K562 (cell line): ENCODE results near the gene PSMD13. TPM values are rescaled to one million over a fixed set of nuclear protein-coding genes. Genes with fewer than 3 reads are reported as not detected.

ENCODE experiments used
- ARHGAP35 ChIP-seq: fragments of 450-650 bp; IDR thresholded peaks from 2 replicates; pipeline ENCODE4 v1.6.1; 2018; ENCODE audit not compliant: partially characterized antibody
- HCFC1 ChIP-seq: IDR thresholded peaks from 2 replicates; pipeline ENCODE4 v1.6.1; 2012; ENCODE audit warnings: low read depth, low read length, improper control_type of control experiment
- HMG20B ChIP-seq: fragments of 250-450 bp; sonication (Bioruptor Pico); IDR thresholded peaks from 2 replicates; pipeline ENCODE4 v1.5.0; 2021; ENCODE audit warnings: mild to moderate bottlenecking
- HMGN3 ChIP-seq: IDR thresholded peaks from 2 replicates; pipeline ENCODE4 v1.6.1; 2011; ENCODE audit warnings: borderline replicate concordance, low read depth, mild to moderate bottlenecking, mixed read lengths, low read length; ENCODE audit not compliant: insufficient read length; ENCODE audit errors: extremely low read depth
- PTBP1 ChIP-seq: fragments of 200-400 bp; formaldehyde crosslinking; IDR thresholded peaks from 2 replicates; pipeline ENCODE4 v1.6.1; 2017; ENCODE audit warnings: low read depth, low read length
- SETDB1 ChIP-seq: IDR thresholded peaks from one replicate; pipeline ENCODE4 v1.6.1; 2012; ENCODE audit warnings: low read length, control low read depth, inconsistent platforms
- SPI1 ChIP-seq: IDR thresholded peaks from 2 replicates; pipeline ENCODE4 v1.6.1; 2011; ENCODE audit warnings: low read depth, low read length, control low read depth, borderline replicate concordance
- THRB ChIP-seq: fragments of 450-650 bp; formaldehyde crosslinking; conservative IDR thresholded peaks from 2 replicates; pipeline ENCODE4 v1.4.0; 2022; ENCODE audit warnings: mild to moderate bottlenecking, missing genetic modification characterization
- XRCC5 ChIP-seq: fragments of 200-400 bp; formaldehyde crosslinking; IDR thresholded peaks from 2 replicates; pipeline ENCODE4 v1.6.1; 2017; ENCODE audit warnings: low read depth, mild to moderate bottlenecking, low read length
- ZNF436 ChIP-seq: fragments of 250-450, 450-650 bp; sonication (Bioruptor Pico); formaldehyde crosslinking; IDR thresholded peaks from 2 replicates; pipeline ENCODE4 v1.7.0; 2020; ENCODE audit warnings: mild to moderate bottlenecking
- polyA plus RNA-seq, 8 experiments: library from polyadenylated mRNA; depleted of rRNA in 4 of 8; stranded (reverse) in 5 of 8; unstranded in 3 of 8; fragments of >200 nt; fragmentation: Nextera tagmentation in 2 of 8; fragmentation: Illumina TruSeq in 1 of 8; extraction: Ambion mirVana in 2 of 8; extraction: Trizol in 1 of 8; gene quantifications; 2 replicates each; pipeline versions ENCODE4 v1.2.1 to v1.2.3, GENCODE V29; 2011 to 2014; ENCODE audit warnings: inconsistent platforms in 1 of 8, missing spikeins in 1 of 8
- total RNA-seq, 7 experiments: library from RNA; depleted of rRNA in 6 of 7; stranded (reverse); fragments of >200 nt in 6 of 7; fragmentation: Illumina TruSeq in 2 of 7; extraction: Trizol in 2 of 7; gene quantifications; 2 replicates each; pipeline versions ENCODE4 v1.2.1 to v1.2.3, GENCODE V29; 2011 to 2021; ENCODE audit warnings: low replicate concordance in 1 of 7
- TF ChIP-seq, protein P1 (sequence below): sonication (generic); formaldehyde crosslinking; IDR thresholded peaks from 2 replicates; pipeline ENCODE4 v1.8.0; 2022; ENCODE audit warnings: missing genetic modification reagents, mild to moderate bottlenecking, borderline replicate concordance
- TF ChIP-seq, protein P2 (sequence below): sonication (generic); formaldehyde crosslinking; IDR thresholded peaks from 2 replicates; pipeline ENCODE4 v1.8.0; 2023; ENCODE audit warnings: mild to moderate bottlenecking, missing genetic modification reagents

PSMD13 gene
- total and polyA plus RNA-seq, 9 of the 15 experiments (the other 6 are each of a cell fraction or from before 2014, with no cell fraction given) = 185 to 383 (median 267) TPM

DNA sequence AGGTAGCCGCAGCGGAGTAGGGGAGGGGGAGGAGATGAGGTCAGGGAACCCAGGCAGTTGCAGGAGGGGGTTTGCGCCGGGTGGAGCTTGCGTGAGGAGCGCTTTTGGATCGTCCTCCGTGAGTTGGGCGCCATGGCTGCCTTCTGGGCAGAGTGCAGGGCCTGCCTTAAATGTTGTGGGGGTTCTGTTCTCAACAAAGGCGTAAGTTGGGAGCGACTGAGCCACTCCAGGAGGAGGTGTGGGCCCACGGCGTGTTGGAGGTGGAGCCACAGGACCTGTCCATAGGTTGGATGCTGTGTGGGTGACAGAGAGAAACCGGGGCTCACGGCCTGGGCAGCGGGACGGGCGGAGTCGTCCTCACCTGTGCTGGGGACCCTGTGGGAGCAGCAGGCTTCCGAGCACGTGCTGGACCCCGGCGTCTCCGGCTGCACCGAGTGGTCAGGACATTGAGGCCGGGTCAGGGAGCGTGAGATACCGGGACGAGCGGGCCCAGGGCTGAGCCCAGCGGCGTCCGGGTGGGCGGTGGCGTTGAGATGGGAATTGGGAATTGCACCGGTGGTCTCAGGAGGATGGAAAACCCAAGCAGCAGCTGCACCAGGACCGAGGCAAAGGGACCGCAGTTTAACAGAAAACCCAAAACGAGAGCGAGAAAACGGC, 51.2 kb downstream of the PSMD13 start (continued):
- TF ChIP-seq ZNF436 (CRISPR knock-in tag) = no peak
- peak; percentile 50 for TF ChIP-seq ARHGAP35
- TF ChIP-seq HCFC1 = no peak
- no peak for TF ChIP-seq THRB
- no peak for TF ChIP-seq PTBP1
- TF ChIP-seq HMG20B (CRISPR knock-in tag) = no peak
- TF ChIP-seq SPI1 = no peak
- no peak for TF ChIP-seq SETDB1
- TF ChIP-seq, protein P1, sequence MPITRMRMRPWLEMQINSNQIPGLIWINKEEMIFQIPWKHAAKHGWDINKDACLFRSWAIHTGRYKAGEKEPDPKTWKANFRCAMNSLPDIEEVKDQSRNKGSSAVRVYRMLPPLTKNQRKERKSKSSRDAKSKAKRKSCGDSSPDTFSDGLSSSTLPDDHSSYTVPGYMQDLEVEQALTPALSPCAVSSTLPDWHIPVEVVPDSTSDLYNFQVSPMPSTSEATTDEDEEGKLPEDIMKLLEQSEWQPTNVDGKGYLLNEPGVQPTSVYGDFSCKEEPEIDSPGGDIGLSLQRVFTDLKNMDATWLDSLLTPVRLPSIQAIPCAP (CRISPR knock-in tag) = no peak
- TF ChIP-seq HMGN3 = peak; percentile 55
- TF ChIP-seq XRCC5 = 0 out of 2 replicates have a peak, but pooled peaks have one; percentile 33
- TF ChIP-seq, protein P2, sequence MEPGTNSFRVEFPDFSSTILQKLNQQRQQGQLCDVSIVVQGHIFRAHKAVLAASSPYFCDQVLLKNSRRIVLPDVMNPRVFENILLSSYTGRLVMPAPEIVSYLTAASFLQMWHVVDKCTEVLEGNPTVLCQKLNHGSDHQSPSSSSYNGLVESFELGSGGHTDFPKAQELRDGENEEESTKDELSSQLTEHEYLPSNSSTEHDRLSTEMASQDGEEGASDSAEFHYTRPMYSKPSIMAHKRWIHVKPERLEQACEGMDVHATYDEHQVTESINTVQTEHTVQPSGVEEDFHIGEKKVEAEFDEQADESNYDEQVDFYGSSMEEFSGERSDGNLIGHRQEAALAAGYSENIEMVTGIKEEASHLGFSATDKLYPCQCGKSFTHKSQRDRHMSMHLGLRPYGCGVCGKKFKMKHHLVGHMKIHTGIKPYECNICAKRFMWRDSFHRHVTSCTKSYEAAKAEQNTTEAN (CRISPR knock-in tag) = no peak; the same call in 1 of the 2 replicates
